SU-DHL-6 (cell line): ENCODE data around the gene CAMSAP1.

Experiments
- H2AFZ ChIP-seq: fragments of 200-600 bp; sonication (generic); 2 replicates; pipeline ENCODE4 v1.6.1; 2014; ENCODE audit warnings: low read depth, mild to moderate bottlenecking, moderate library complexity, mixed read lengths, antibody characterized with exemption, low read length; ENCODE audit not compliant: severe bottlenecking
- H3F3A ChIP-seq: fragments of 200-600 bp; shearing (Covaris generic); 2 replicates; pipeline ENCODE4 v1.6.0; 2016; ENCODE audit warnings: antibody characterized with exemption, mild to moderate bottlenecking; ENCODE audit not compliant: insufficient read depth
- H3K27ac ChIP-seq: fragments of 200-600 bp; sonication (generic); 2 replicates; pipeline ENCODE4 v1.5.1; 2016; ENCODE audit warnings: low read depth, mild to moderate bottlenecking, low read length, moderate library complexity, mixed read lengths
- H3K27me3 ChIP-seq: fragments of 200-600 bp; sonication (generic), shearing (Covaris generic); 2 replicates; pipeline ENCODE4 v1.6.0; 2014; ENCODE audit warnings: mild to moderate bottlenecking, low read length
- H3K36me3 ChIP-seq: fragments of 200-600 bp; sonication (generic); 2 replicates; pipeline ENCODE4 v1.6.1; 2014; ENCODE audit warnings: mild to moderate bottlenecking, low read length, mixed read lengths
- H3K4me2 ChIP-seq: fragments of 300-600, 200-600 bp; shearing (Covaris generic), sonication (generic); 2 replicates; pipeline ENCODE4 v1.6.0; 2014; ENCODE audit warnings: low read length, low read depth, mild to moderate bottlenecking; ENCODE audit not compliant: poor library complexity, severe bottlenecking
- H3K4me3 ChIP-seq: fragments of 200-600 bp; sonication (generic); 2 replicates; pipeline ENCODE4 v1.5.1; 2014; ENCODE audit warnings: antibody characterized with exemption, low read length, mild to moderate bottlenecking, mixed read lengths; ENCODE audit not compliant: insufficient read depth, poor library complexity, severe bottlenecking
- H3K79me2 ChIP-seq: fragments of 200-600 bp; sonication (generic); 2 replicates; pipeline ENCODE4 v1.6.1; 2014; ENCODE audit warnings: mild to moderate bottlenecking, low read length, moderate library complexity; ENCODE audit not compliant: insufficient read depth
- H3K9ac ChIP-seq: fragments of 200-600 bp; sonication (generic); 2 replicates; pipeline ENCODE4 v1.7.0; 2014; ENCODE audit warnings: mild to moderate bottlenecking, low read length
- H3K9me2 ChIP-seq: fragments of 200-600 bp; sonication (generic); replicated peaks from 2 replicates; pipeline ENCODE4 v1.6.1; 2014; ENCODE audit warnings: low read length; ENCODE audit not compliant: insufficient read depth
- H3K9me3 ChIP-seq: fragments of 200-600 bp; sonication (generic); 2 replicates; pipeline ENCODE4 v1.6.1; 2014; ENCODE audit warnings: low read length, mixed read lengths; ENCODE audit not compliant: insufficient read depth
- H4K20me1 ChIP-seq: fragments of 200-600 bp; sonication (generic); 2 replicates; pipeline ENCODE4 v1.6.1; 2014; ENCODE audit warnings: low read depth, mild to moderate bottlenecking, antibody characterized with exemption, low read length, moderate library complexity, mixed read lengths
- EZH2phosphoT487 ChIP-seq: fragments of 200-600 bp; sonication (generic), shearing (Covaris generic); conservative IDR thresholded peaks from 2 replicates; pipeline ENCODE4 v1.6.1; 2018; ENCODE audit warnings: mild to moderate bottlenecking, antibody characterized with exemption, low read length, moderate library complexity, mixed read lengths
- TF ChIP-seq, protein P1 (sequence below): fragments of 200-600 bp; sonication (generic); IDR thresholded peaks from one replicate; pipeline ENCODE4 v1.5.1; 2017; ENCODE audit warnings: antibody characterized with exemption, mild to moderate bottlenecking, low read length, moderate library complexity; ENCODE audit not compliant: insufficient read depth, poor library complexity, severe bottlenecking

Gene CAMSAP1

DNA sequence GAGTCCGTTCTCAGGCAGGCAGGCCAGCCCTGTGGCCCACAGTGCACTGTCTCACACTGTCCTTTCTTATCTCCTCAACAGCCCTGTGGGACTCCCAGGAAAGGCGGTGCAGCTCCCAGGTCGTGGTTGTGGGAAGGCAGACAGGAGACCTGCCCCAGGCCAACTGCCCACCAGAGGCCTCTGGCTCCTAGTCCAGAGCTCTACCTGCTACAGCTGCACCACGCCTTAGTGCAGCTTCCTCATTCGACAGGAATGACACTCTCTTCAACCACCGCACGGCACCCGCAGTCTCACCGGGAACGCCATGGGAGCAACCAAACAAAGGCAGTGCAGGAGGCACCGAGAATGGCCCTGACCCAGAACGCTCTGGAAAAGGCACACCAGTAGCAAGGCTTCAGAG is 25.3 kb downstream of the CAMSAP1 start:
- H3K9me2 ChIP-seq: no peaks in the 10 kb centered on the region
- H4K20me1 ChIP-seq: peaks cover 20% of the 10 kb centered on the region; the same call in 1 of the 2 replicates
- H3K27me3 ChIP-seq: no peaks in the 10 kb centered on the region
- no peak overlapping the region for H3K4me3 ChIP-seq
- H3K4me2 ChIP-seq: no peak overlapping the region
- H2AFZ ChIP-seq: no peak overlapping the region
- H3K27ac ChIP-seq: no peak overlapping the region
- no peaks in the 10 kb centered on the region for H3F3A ChIP-seq
- H3K9me3 ChIP-seq: no peaks in the 10 kb centered on the region
- no peak for TF ChIP-seq EZH2phosphoT487
- TF ChIP-seq, protein P1, sequence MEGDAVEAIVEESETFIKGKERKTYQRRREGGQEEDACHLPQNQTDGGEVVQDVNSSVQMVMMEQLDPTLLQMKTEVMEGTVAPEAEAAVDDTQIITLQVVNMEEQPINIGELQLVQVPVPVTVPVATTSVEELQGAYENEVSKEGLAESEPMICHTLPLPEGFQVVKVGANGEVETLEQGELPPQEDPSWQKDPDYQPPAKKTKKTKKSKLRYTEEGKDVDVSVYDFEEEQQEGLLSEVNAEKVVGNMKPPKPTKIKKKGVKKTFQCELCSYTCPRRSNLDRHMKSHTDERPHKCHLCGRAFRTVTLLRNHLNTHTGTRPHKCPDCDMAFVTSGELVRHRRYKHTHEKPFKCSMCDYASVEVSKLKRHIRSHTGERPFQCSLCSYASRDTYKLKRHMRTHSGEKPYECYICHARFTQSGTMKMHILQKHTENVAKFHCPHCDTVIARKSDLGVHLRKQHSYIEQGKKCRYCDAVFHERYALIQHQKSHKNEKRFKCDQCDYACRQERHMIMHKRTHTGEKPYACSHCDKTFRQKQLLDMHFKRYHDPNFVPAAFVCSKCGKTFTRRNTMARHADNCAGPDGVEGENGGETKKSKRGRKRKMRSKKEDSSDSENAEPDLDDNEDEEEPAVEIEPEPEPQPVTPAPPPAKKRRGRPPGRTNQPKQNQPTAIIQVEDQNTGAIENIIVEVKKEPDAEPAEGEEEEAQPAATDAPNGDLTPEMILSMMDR: no peak
- H3K36me3 ChIP-seq: no peaks in the 10 kb centered on the region
- H3K79me2 ChIP-seq: peaks cover 92% of the 10 kb centered on the region
- no peak overlapping the region for H3K9ac ChIP-seq

DNA sequence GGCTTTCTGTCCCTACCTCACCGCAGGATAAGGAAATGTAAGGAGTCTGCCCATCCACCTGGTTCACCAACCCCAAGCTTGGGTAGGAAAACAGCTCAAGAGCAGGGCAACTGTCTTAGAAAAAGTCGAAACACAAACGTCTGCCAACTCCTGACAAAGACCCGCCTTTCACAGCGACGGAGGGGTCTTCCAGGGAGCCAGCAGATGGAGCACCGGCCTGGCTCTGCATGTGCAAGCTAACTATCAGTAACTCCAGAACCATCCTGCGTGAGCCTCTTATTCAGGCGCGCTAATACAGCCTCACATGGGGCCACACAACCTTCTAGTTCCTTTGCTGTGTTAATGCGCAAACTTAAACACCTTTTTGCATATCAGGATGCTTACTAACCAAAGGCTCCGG is 26.9 kb downstream of the CAMSAP1 start:
- Histone ChIP-seq H3K36me3 (no peaks in the 10 kb centered on the region), H3K9me3 (no peaks in the 10 kb centered on the region), H3K4me2 (no peak overlapping the region), H2AFZ (no peak overlapping the region), H3K27me3 (no peaks in the 10 kb centered on the region), H4K20me1 (peaks cover 16% of the 10 kb centered on the region; the same call in 1 of the 2 replicates), H3F3A (no peaks in the 10 kb centered on the region), H3K9me2 (no peaks in the 10 kb centered on the region), H3K79me2 (peaks cover 84% of the 10 kb centered on the region), H3K27ac (no peak overlapping the region), H3K9ac (no peak overlapping the region), H3K4me3 (no peak overlapping the region)
- TF ChIP-seq, protein P1: no peak
- no peak for TF ChIP-seq EZH2phosphoT487

DNA sequence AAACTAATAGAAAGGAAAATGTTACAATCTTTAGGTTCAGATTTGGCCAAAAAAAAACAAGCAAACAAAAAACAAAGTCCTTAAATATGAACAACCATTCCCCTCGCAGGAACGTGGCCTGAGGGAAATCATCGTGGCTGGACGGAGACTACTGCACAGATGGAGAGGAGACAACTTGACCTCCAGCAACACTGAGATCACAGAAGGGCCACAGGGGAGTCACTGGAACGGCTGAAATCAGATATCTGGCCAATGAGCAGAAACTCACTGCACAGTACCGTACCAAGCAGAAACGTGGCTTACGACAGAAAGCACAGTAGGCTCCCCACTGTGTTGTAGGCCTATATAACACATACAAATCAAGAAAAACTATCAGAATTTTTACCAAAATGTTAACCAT is 27.7 kb downstream of the CAMSAP1 start:
- peaks cover 84% of the 10 kb centered on the region for H3K79me2 ChIP-seq

More for the DNA sequence above, 27.7 kb downstream of the CAMSAP1 start:
- H3F3A ChIP-seq: no peaks in the 10 kb centered on the region
- H3K4me3 ChIP-seq: no peak overlapping the region
- no peak overlapping the region for H3K4me2 ChIP-seq
- no peak overlapping the region for H2AFZ ChIP-seq
- H3K9me2 ChIP-seq: no peaks in the 10 kb centered on the region
- peaks cover 19% of the 10 kb centered on the region for H4K20me1 ChIP-seq
- no peak overlapping the region for H3K9ac ChIP-seq
- H3K36me3 ChIP-seq: no peaks in the 10 kb centered on the region
- no peaks in the 10 kb centered on the region for H3K9me3 ChIP-seq
- no peaks in the 10 kb centered on the region for H3K27me3 ChIP-seq
- TF ChIP-seq EZH2phosphoT487: no peak
- TF ChIP-seq, protein P1: no peak
- no peak overlapping the region for H3K27ac ChIP-seq
